Glutamatergic neuron (in vitro differentiated cells): ENCODE results near the gene P4HA1. TPM values are rescaled to one million over a fixed set of nuclear protein-coding genes. Genes with fewer than 3 reads are reported as not detected.
A peak's percentile ranks its signal among the peaks of the same experiment; 100 is the strongest.
"Not testable (repeated sequence)": the region's sequence is repeated elsewhere in the genome, so short reads cannot be mapped to it uniquely, and the experiment has no call there.

Experiments used
- DNase-seq: peaks from one replicate; pipeline ENCODE4 v3.0.0; 2022
- H3K27ac Mint-ChIP-seq: one replicate; pipeline ENCODE4 v1.8.0; 2020; ENCODE audit warnings: mild to moderate bottlenecking, mixed read lengths, inconsistent platforms; ENCODE audit not compliant: unreplicated experiment
- H3K27me3 Mint-ChIP-seq: one replicate; pipeline ENCODE4 v1.8.0; 2020; ENCODE audit warnings: mild to moderate bottlenecking, moderate library complexity, mixed read lengths, inconsistent platforms; ENCODE audit not compliant: unreplicated experiment
- H3K36me3 Mint-ChIP-seq: one replicate; pipeline ENCODE4 v1.8.0; 2020; ENCODE audit warnings: mild to moderate bottlenecking, mixed read lengths, inconsistent platforms; ENCODE audit not compliant: unreplicated experiment
- H3K4me1 Mint-ChIP-seq: one replicate; pipeline ENCODE4 v1.8.0; 2020; ENCODE audit warnings: mild to moderate bottlenecking, low read depth, mixed read lengths, inconsistent platforms; ENCODE audit not compliant: unreplicated experiment
- H3K4me3 Mint-ChIP-seq: one replicate; pipeline ENCODE4 v1.8.0; 2020; ENCODE audit warnings: mild to moderate bottlenecking, mixed read lengths, inconsistent platforms; ENCODE audit not compliant: unreplicated experiment
- H3K9me3 Mint-ChIP-seq: one replicate; pipeline ENCODE4 v1.8.0; 2020; ENCODE audit warnings: mild to moderate bottlenecking, moderate library complexity, mixed read lengths, inconsistent platforms; ENCODE audit not compliant: unreplicated experiment
- total RNA-seq: library from RNA; stranded (reverse); fragmentation: NEBNext Ultra II Directional; extraction: Animal tissue kit (Norgen Biotek cat#: 25700); gene quantifications from one replicate; pipeline ENCODE4 v1.2.1, GENCODE V29; 2021; ENCODE audit not compliant: unreplicated experiment
- TF ChIP-seq, protein P1 (sequence below): fragments of 200-600 bp; sonication (generic); IDR thresholded peaks from one replicate; pipeline ENCODE4 v1.5.0; 2021; ENCODE audit not compliant: partially characterized antibody, unreplicated experiment

Gene P4HA1
- total RNA-seq, 1 donor from 2014 or later, result 3.5 TPM

DNA sequence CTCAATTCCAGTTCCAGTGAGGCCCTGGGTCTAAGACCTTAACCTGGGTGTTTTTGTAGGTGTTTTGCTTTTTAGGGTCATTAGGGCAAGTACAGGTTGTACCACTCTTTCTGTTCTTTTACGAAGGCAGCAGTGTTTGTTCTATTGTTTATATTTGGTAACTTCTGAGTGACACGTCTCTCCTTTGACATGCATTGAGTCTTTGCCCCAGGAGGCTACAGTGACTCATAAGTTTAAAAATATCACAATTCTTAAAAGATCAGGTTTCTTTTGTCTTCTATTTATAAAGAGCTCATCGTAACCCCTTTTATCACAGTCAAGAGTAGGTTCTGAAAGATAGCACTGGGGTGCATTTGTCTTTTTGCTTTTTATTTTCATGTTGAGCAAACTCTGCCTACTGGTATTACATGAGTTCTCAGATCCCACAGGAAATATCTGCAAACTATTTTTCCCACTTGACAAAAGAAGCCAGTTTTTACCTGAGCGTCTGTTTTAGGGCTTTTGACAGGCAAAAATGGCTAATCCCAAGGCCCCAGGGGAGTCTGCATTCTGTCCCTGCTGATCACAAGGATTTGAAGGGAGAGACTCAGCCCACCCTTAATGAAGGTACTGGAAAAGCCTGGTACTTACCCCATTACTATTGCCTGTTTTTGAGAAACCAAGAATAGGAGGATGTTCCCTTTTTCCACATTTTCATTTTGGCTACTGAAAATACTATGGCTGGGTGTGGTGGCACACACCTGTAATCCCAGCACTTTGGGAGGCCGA lies 21.5 kb upstream of the P4HA1 start:
- H3K27ac Mint-ChIP-seq, result no peak overlapping the region
- H3K4me1 Mint-ChIP-seq, result no peaks in the 10 kb centered on the region
- H3K4me3 Mint-ChIP-seq, result no peak overlapping the region
- no peaks in the 10 kb centered on the region for H3K27me3 Mint-ChIP-seq
- TF ChIP-seq, protein P1, sequence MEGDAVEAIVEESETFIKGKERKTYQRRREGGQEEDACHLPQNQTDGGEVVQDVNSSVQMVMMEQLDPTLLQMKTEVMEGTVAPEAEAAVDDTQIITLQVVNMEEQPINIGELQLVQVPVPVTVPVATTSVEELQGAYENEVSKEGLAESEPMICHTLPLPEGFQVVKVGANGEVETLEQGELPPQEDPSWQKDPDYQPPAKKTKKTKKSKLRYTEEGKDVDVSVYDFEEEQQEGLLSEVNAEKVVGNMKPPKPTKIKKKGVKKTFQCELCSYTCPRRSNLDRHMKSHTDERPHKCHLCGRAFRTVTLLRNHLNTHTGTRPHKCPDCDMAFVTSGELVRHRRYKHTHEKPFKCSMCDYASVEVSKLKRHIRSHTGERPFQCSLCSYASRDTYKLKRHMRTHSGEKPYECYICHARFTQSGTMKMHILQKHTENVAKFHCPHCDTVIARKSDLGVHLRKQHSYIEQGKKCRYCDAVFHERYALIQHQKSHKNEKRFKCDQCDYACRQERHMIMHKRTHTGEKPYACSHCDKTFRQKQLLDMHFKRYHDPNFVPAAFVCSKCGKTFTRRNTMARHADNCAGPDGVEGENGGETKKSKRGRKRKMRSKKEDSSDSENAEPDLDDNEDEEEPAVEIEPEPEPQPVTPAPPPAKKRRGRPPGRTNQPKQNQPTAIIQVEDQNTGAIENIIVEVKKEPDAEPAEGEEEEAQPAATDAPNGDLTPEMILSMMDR, result no peak
- H3K36me3 Mint-ChIP-seq, result no peaks in the 10 kb centered on the region
- H3K9me3 Mint-ChIP-seq, result no peaks in the 10 kb centered on the region
- DNase-seq, result no peak

DNA sequence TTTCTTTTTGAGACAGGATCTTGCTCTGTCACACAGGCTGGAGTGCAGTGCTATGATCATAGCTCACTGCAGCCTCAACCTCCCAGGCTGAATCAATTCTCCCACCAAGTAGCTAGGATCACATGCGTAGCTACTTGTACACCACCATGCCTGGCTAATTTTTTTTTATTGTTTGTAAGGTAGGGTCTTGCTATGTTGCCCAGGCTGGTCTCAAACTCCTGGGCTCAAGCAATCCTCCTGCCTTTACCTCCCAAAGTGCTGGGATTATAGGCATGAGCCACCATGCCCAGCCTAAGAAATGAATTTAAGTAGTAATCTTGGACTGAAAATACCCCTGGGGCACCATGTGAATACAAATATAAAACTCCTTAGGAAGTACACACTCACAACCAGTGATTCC lies 19.4 kb upstream of the P4HA1 start:
- TF ChIP-seq, protein P1, result no peak
- Mint-ChIP-seq H3K27me3 (no peaks in the 10 kb centered on the region), H3K4me3 (no peak overlapping the region), H3K9me3 (no peaks in the 10 kb centered on the region), H3K4me1 (no peaks in the 10 kb centered on the region), H3K36me3 (no peaks in the 10 kb centered on the region), H3K27ac (no peak overlapping the region)
- no peak for DNase-seq

DNA sequence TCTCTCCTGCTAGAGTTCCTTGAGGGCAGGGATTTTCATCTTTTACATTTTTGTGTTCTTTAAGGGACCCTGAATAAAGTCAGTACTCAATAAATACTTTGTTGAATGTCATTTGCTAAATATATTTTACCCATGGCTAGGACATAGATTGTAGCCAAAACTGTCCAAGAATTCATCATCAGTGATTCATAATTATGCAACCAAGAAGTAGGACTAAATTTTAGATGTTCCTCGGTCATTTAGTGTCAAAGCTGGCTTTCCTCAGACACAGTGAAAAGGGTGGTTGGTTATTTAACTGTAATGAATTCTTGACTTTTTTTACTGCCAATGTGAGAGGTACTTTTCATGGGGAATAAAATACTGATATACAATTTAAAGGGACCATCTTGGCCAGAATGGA lies 16.9 kb upstream of the P4HA1 start:
- DNase-seq, result no peak
- Mint-ChIP-seq H3K9me3 (no peaks in the 10 kb centered on the region), H3K4me1 (no peaks in the 10 kb centered on the region), H3K4me3 (no peak overlapping the region), H3K36me3 (peaks cover 2% of the 10 kb centered on the region), H3K27me3 (no peaks in the 10 kb centered on the region), H3K27ac (no peak overlapping the region)
- TF ChIP-seq, protein P1, result no peak

DNA sequence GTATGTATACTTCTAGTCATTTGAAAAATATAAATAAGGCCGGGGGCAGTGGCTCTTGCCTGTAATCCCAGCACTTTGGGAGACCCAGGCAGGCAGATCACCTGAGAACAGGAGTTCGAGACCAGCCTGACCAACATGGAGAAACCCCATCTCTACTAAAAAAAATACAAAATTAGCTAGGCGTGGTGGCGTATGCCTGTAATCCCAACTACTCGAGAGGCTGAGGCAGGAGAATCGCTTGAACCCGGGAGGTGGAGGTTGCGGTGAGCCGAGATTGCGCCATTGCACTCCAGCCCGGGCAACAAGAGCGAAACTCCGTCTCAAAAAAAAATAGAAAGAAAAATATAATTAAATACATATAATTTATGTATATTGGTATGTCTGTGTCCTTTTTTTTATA lies 15.4 kb upstream of the P4HA1 start:
- not testable (repeated sequence) for H3K36me3 Mint-ChIP-seq, H3K9me3 Mint-ChIP-seq, H3K4me1 Mint-ChIP-seq, H3K4me3 Mint-ChIP-seq, DNase-seq, H3K27ac Mint-ChIP-seq, H3K27me3 Mint-ChIP-seq

DNA sequence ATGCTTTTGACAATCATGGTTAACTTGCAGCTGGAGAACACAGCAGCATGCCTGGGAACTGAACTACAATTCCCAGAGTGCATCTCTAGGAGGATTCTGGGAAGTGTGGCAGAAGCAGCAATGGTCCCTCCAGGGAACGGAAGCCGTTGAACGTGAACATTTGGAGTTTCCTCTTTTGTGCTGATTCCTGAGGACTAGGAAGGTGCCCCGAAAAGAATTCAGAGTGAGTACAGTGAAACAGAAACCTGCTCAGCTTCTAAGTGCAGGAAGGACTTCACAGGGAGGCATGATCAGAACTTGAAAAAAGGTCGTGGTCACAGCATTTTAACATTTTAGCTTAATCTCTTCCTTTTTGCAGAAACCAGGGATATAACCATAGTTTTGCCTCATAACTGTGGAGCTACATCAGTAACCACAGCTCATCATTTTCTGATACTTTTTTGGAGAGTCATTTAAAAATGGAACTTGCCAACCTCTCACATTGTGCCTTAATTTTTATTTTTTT lies 13.7 kb upstream of the P4HA1 start, which contains the start of gene NUDT13:
TSS of gene NUDT13 (plus strand) at position 111 of the 505 bp plus-strand sequence. CDS start 3,911 bp downstream, outside the sequence.
- Mint-ChIP-seq H3K27me3 (no peaks in the 10 kb centered on the region), H3K36me3 (peaks cover 6% of the 10 kb centered on the region), H3K4me3 (peak within 1 kb of the TSS; percentile 96), H3K9me3 (no peaks in the 10 kb centered on the region), H3K27ac (peak within 1 kb of the TSS; percentile 91), H3K4me1 (no peaks in the 10 kb centered on the region)
- TF ChIP-seq, protein P1, result no peak
- peak; percentile 57 for DNase-seq

DNA sequence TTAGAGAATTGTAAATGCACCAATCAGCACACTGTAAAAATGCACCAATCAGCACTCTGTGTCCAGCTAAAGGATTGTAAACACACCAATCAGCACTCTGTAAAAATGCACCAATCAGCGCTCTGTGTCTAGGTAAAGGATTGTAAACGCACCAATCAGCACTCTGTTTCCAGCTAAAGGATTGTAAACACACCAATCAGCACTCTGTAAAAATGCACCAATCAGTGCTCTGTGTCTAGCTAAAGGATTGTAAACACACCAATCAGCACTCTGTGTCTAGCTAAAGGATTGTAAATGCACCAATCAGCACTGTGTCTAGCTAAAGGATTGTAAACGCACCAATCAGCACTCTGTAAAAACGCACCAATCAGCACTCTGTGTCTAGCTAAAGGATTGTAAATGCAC lies 12.6 kb upstream of the P4HA1 start:
- not testable (repeated sequence) for H3K4me3 Mint-ChIP-seq, H3K4me1 Mint-ChIP-seq, DNase-seq, H3K9me3 Mint-ChIP-seq, H3K27me3 Mint-ChIP-seq, H3K27ac Mint-ChIP-seq, H3K36me3 Mint-ChIP-seq
